Camera-type eye (tissue), 1 donor: ENCODE measurements around the gene ERLIN1. TPM values are rescaled to one million over a fixed set of nuclear protein-coding genes. Genes with fewer than 3 reads are reported as not detected.

Experiments
- total RNA-seq: library from RNA; depleted of rRNA; stranded (reverse); fragments of >200 nt; gene quantifications from one replicate; pipeline ENCODE4 v1.2.3, GENCODE V29; 2014

The ERLIN1 gene
- total RNA-seq = 37.0 TPM

DNA sequence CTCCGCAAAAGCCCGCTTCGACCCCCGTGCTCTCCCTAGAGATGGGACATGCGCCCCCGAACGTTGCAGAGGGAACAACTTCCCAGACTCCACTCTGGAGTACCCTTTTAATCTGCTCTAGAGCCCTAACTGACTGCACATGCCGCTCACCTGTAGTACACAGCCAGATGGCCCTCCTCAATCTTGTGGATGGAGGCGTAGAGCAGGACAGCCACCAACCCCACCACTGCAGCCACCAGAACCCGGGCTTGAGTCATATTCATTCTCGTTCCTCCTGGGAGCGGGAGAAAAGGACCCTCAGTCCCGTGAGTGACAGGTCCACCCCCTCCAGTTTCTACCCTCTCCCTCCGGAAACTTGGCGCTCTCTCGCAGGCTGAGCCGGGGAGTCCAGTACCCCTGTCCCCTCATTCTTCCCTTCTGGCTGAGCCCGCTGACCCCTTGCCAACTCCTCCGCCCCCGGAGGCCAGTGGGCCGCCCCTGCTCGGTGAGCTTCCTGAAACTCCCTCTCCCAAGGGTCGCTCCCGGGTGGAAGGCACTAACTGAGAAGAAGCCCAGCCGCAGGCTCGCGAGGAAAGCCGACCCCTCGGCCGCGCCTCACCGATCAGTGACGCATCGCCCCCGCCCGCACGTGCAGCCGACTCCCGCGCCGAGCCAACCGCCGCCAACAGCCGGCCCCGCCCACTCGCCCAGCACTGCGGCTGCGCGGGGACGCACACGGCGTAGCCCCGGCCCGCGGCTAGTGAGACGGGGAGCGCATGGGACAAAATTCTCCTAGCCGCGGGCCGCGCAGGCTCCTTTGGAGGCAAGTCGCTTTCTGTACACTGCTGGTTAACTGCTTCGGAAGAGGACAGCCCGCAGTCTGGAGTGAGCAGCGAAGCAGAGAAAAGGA is at the start of gene ERLIN1:
Gene ERLIN1, minus strand, starts transcription at position 666 of the 889 bp plus-strand sequence. Its CDS starts 403 bp downstream, at position 263.

Other genes with a start within 250 kb of the ERLIN1 start
- 27.4 TPM for gene DNMBP, start 176.1 kb downstream of the ERLIN1 start, total RNA-seq
- not detected for gene CPN1, start 104.2 kb downstream of the ERLIN1 start, total RNA-seq
- gene CHUK, start 43.6 kb upstream of the ERLIN1 start, total RNA-seq = 38.2 TPM
- gene CWF19L1, start 81.6 kb upstream of the ERLIN1 start, total RNA-seq = 30.8 TPM
- 25.6 TPM for gene BLOC1S2, start 100.7 kb upstream of the ERLIN1 start, total RNA-seq
- 0.16 TPM for gene PKD2L1, start 144.2 kb upstream of the ERLIN1 start, total RNA-seq
- 84.2 TPM for gene SCD, start 161.2 kb upstream of the ERLIN1 start, total RNA-seq